Endothelial cell of umbilical vein (primary cell): ENCODE results near the gene SLC6A7. TPM values are rescaled to one million over a fixed set of nuclear protein-coding genes. Genes with fewer than 3 reads are reported as not detected.

Source experiments
- Bru-seq: library from RNA; stranded (reverse); fragments of 400-500 nt; gene quantifications from one replicate; lab custom pipeline; 2021; lab: Mats Ljungman, UMichigan
- BruChase-seq, 2 experiments: library from RNA; stranded (reverse); fragments of 400-500 nt; gene quantifications; one replicate each; lab custom pipeline; 2021; lab: Mats Ljungman, UMichigan
- BruUV-seq: library from RNA; stranded (reverse); fragments of 400-500 nt; replicated peaks from 2 replicates; lab custom pipeline; 2021; lab: Mats Ljungman, UMichigan
- CTCF ChIA-PET: fragments of 300-600, 350-600 bp; sonication (Branson Sonifier 250); formaldehyde crosslinking; loops from one replicate; lab custom pipeline; 2021; ENCODE audit warnings: antibody characterized with exemption, inconsistent platforms; lab: Charles Lee
- POLR2A ChIA-PET: fragments of 300-600, 350-600 bp; sonication (Branson Sonifier 250); formaldehyde crosslinking; loops from one replicate; lab custom pipeline; 2021; ENCODE audit warnings: antibody characterized with exemption, inconsistent platforms; lab: Charles Lee
- DNase-seq: peaks from one replicate; pipeline ENCODE4 v3.0.0-alpha.2; 2011; ENCODE audit warnings: low read depth, low spot score
- FAIRE-seq: peaks from 2 replicates; lab custom pipeline; 2011; peaks lifted over from hg19 to GRCh38; lab: Jason Lieb, UNC
- H2AFZ ChIP-seq: 2 replicates; pipeline ENCODE4 v1.6.0; 2012; ENCODE audit warnings: low read depth, low read length, control low read depth, inconsistent platforms
- H3K27ac ChIP-seq: 2 replicates; pipeline ENCODE4 v1.5.1; 2011; ENCODE audit warnings: low read depth, mild to moderate bottlenecking, control low read depth, low read length, moderate library complexity; ENCODE audit not compliant: insufficient read depth
- H3K27me3 ChIP-seq, 2 experiments: 2 replicates each; pipeline versions ENCODE4 v1.6.0 to v1.6.1; 2011; ENCODE audit warnings: low read length in 2 of 2, mixed read lengths in 1 of 2; ENCODE audit not compliant: control insufficient read depth in 2 of 2, insufficient read depth in 2 of 2
- H3K36me3 ChIP-seq, 2 experiments: 2 replicates in 1 of 2; 3 replicates in 1 of 2; pipeline ENCODE4 v1.5.1; 2011; ENCODE audit warnings: low read length in 2 of 2, mild to moderate bottlenecking in 1 of 2, moderate library complexity in 1 of 2; ENCODE audit not compliant: control insufficient read depth in 2 of 2, insufficient read depth in 2 of 2; ENCODE audit errors: extremely low read depth in 1 of 2
- H3K4me1 ChIP-seq: 3 replicates; pipeline ENCODE4 v1.5.1; 2011; ENCODE audit warnings: mild to moderate bottlenecking, low read length; ENCODE audit not compliant: control insufficient read depth, insufficient read depth; ENCODE audit errors: extremely low read depth
- H3K4me2 ChIP-seq: 2 replicates; pipeline ENCODE4 v1.6.1; 2011; ENCODE audit warnings: low read length, control low read depth, mixed read lengths; ENCODE audit not compliant: insufficient read depth
- H3K4me3 ChIP-seq, 3 experiments: fragments of 200-600 bp in 1 of 3; sonication (generic), shearing (Covaris generic) in 1 of 3; replicated peaks in 1 of 3; 2 replicates each; pipeline ENCODE4 v1.5.1; 2011 to 2016; ENCODE audit warnings: control low read depth in 3 of 3, low read length in 3 of 3, mild to moderate bottlenecking in 2 of 3, inconsistent platforms in 1 of 3, low read depth in 1 of 3, moderate library complexity in 1 of 3; ENCODE audit not compliant: insufficient read depth in 1 of 3
- H3K79me2 ChIP-seq: 2 replicates; pipeline ENCODE4 v1.6.0; 2012; ENCODE audit warnings: low read length, inconsistent platforms; ENCODE audit not compliant: control insufficient read depth, insufficient read depth
- H3K9ac ChIP-seq: replicated peaks from 2 replicates; pipeline ENCODE3; 2011; ENCODE audit warnings: low read length, control low read depth; ENCODE audit not compliant: insufficient read depth; ENCODE audit errors: extremely low read depth
- H3K9me1 ChIP-seq: replicated peaks from 3 replicates; pipeline ENCODE4 v1.6.0; 2011; ENCODE audit warnings: mild to moderate bottlenecking, low read length; ENCODE audit not compliant: control insufficient read depth, insufficient read depth; ENCODE audit errors: extremely low read depth
- H3K9me3 ChIP-seq: replicated peaks from 2 replicates; pipeline ENCODE4 v1.5.1; 2012; ENCODE audit warnings: low read length, inconsistent platforms; ENCODE audit not compliant: control insufficient read depth, insufficient read depth
- H4K20me1 ChIP-seq: replicated peaks from 2 replicates; pipeline ENCODE3; 2011; ENCODE audit warnings: mild to moderate bottlenecking, low read length; ENCODE audit not compliant: control insufficient read depth, insufficient read depth; ENCODE audit errors: extremely low read depth
- CTCF ChIP-seq, 2 donors: IDR thresholded peaks; 1 replicate in 1 of 2; 2 replicates in 1 of 2; pipeline ENCODE4 v1.5.1; 2011; ENCODE audit warnings: low read length in 2 of 2, mild to moderate bottlenecking in 2 of 2, moderate library complexity in 2 of 2, control low read depth in 1 of 2, inconsistent platforms in 1 of 2, low read depth in 1 of 2; ENCODE audit not compliant: insufficient read depth in 1 of 2; ENCODE audit errors: extremely low read depth in 1 of 2
- EZH2 ChIP-seq: IDR thresholded peaks from 2 replicates; pipeline ENCODE4 v1.6.1; 2012; ENCODE audit warnings: borderline replicate concordance, low read depth, mild to moderate bottlenecking, moderate library complexity, low read length, inconsistent platforms; ENCODE audit not compliant: severe bottlenecking
- JUN ChIP-seq: IDR thresholded peaks from 2 replicates; pipeline ENCODE4 v1.6.1; 2011; ENCODE audit warnings: borderline replicate concordance, low read depth; ENCODE audit not compliant: insufficient read length, insufficient read depth
- dilution Hi-C: fragments of 300-500 bp; cut with MboI; formaldehyde crosslinking; loops from one replicate; pipeline ENCODE4 v1.15.0; 2019; ENCODE audit warnings: low sequenced_read_pairs; ENCODE audit not compliant: extremely low pct_ligation_motif_present
- intact Hi-C: fragments of 100-400 bp; cut with micrococcal nuclease; formaldehyde crosslinking; loops from one replicate; pipeline ENCODE4 v1.10.0; 2022
- long read RNA-seq: library from polyadenylated mRNA; stranded (forward); transcript quantifications from one replicate; pipeline ENCODE4 v2.0.0, GENCODE V29; 2021
- polyA minus RNA-seq, 3 experiments: library from RNA; depleted of rRNA, polyadenylated mRNA; stranded (reverse); fragments of >200 nt; gene quantifications; 1 replicate in 1 of 3; 2 replicates in 2 of 3; pipeline ENCODE4 v1.2.3, GENCODE V29; 2011
- polyA plus RNA-seq, 4 experiments: library from polyadenylated mRNA; depleted of rRNA in 3 of 4; stranded (reverse) in 3 of 4; unstranded in 1 of 4; fragments of >200 nt; gene quantifications; 2 replicates each; pipeline versions ENCODE4 v1.2.1 to v1.2.3, GENCODE V29; 2011 to 2012; ENCODE audit warnings: missing spikeins in 1 of 4
- total RNA-seq: library from RNA; stranded (reverse); gene quantifications from 2 replicates; pipeline ENCODE4 v1.2.3, GENCODE V29; 2021

The SLC6A7 gene
- total RNA-seq: not detected in 2 replicates
- polyA plus RNA-seq: not detected in 2 replicates
- not detected in 2 replicates for polyA plus RNA-seq (2011; cell fraction: cytosol; rRNA removed)
- not detected in 2 replicates for polyA plus RNA-seq (2011; cell fraction: nucleus; rRNA removed)
- polyA plus RNA-seq (2012): not detected in 2 replicates
- not detected in 2 replicates for polyA minus RNA-seq
- not detected for polyA minus RNA-seq (2011; cell fraction: cytosol; rRNA and poly(A)+ RNA removed)
- not detected in 2 replicates for polyA minus RNA-seq (2011; cell fraction: nucleus; rRNA and poly(A)+ RNA removed)
- Bru-seq, nascent RNA: not detected
- BruChase-seq, experiment 1, labeled RNA remaining after a 6-hour chase: not detected
- BruChase-seq, experiment 2, labeled RNA remaining after a 2-hour chase: not detected
- long read RNA-seq: 0 reads

GRCh38 chr5:150189728-150190502, at the start of gene SLC6A7:
TSS of gene SLC6A7 (plus strand) at chr5:150190062. CDS start at chr5:150190328, 266 bp downstream.
- no peak for DNase-seq
- H3K4me2 ChIP-seq: no peak within 1 kb of the TSS
- H4K20me1 ChIP-seq: no peaks in the 10 kb centered on the region
- BruUV-seq: no TSS peak
- dilution Hi-C loops: no loop called here
- H2AFZ ChIP-seq: no peak within 1 kb of the TSS
- no peaks in the 10 kb centered on the region for H3K4me1 ChIP-seq
- H3K9me1 ChIP-seq: no peaks in the 10 kb centered on the region
- intact Hi-C loops: no loop called here
- TF ChIP-seq EZH2: peak; percentile 81
- no peak for TF ChIP-seq JUN
- TF ChIP-seq CTCF (IDR thresholded peaks at IDR 0.05; ENCODE audit: extremely low read depth in 1 of 2, insufficient read depth in 1 of 2, low read depth in 1 of 2, low read length in 2 of 2): no peak
- no peaks in the 10 kb centered on the region for H3K36me3 ChIP-seq
- ChIA-PET POLR2A (no interaction called here), CTCF (interaction anchor here (1.2 kb wide), 1 partner anchor 10 kb away, joined by 3 read pairs; no protein-coding TSS in a partner anchor)
- H3K4me3 ChIP-seq: no peak within 1 kb of the TSS
- H3K9me3 ChIP-seq: no peaks in the 10 kb centered on the region
- H3K9ac ChIP-seq: no peak within 1 kb of the TSS
- no peak for FAIRE-seq
- H3K27me3 ChIP-seq: peaks cover 55 to 58% of the 10 kb centered on the region in 2 experiments
- no peaks in the 10 kb centered on the region for H3K79me2 ChIP-seq
- no peak within 1 kb of the TSS for H3K27ac ChIP-seq
